ENCODE results near the gene PTPRN2. TPM values are rescaled to one million over a fixed set of nuclear protein-coding genes. Genes with fewer than 3 reads are reported as not detected.

PTPRN2 gene
- total and polyA plus RNA-seq, 2 of the 8 experiments (the other 6 are each of a cell fraction or from before 2014, with no cell fraction given), result 2.6 to 4.5 TPM

DNA sequence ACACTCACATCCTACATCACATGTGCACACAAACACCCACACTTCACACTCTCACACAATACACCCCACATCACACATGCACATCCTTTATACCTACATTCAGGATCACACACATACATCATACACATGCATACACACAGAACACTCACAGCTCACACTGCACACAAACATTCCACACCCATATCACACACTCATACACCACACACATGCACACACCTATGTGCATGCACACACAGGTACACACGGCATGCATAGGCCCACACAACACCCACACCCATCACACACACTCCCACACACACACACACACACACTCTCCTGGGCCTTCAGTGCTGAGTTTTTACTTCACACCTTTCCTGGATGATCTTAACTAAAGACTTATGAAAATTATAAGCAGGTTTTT lies 1030.4 kb downstream of the PTPRN2 start:
- Histone ChIP-seq H3K79me1 (ENCODE audit: low read depth, low read length) (peaks cover 2% of the 10 kb centered on the region; the same call in 1 of the 2 replicates), H3K4ac (replicated peaks; ENCODE audit: insufficient read length, low read depth, low read length) (no peak overlapping the region), H2BK20ac (ENCODE audit: low read length) (no peak overlapping the region), H4K8ac (ENCODE audit: extremely low read depth, insufficient read depth, low read length) (no peak overlapping the region; the same call in 1 of the 2 replicates), H3K9me3 (ENCODE audit: insufficient read depth in 2 of 2, low read depth in 1 of 2, low read length in 1 of 2) (no peaks in the 10 kb centered on the region; a peak in 1 of 4 replicates), H4K20me1 (replicated peaks in 1 of 2; ENCODE audit: control insufficient read depth in 1 of 2, insufficient read depth in 2 of 2, low read length in 2 of 2) (peaks cover 0 to 11% of the 10 kb centered on the region in 2 experiments), H3K23me2 (ENCODE audit: low read depth, low read length) (peaks cover 13% of the 10 kb centered on the region), H2BK15ac (ENCODE audit: low read length) (no peak overlapping the region; the same call in 1 of the 2 replicates), H4K5ac (ENCODE audit: insufficient read length, low read depth, low read length) (no peak overlapping the region), H3K27ac (ENCODE audit: low read depth, low read length) (no peak overlapping the region), H3K79me2 (ENCODE audit: control insufficient read depth in 1 of 2, insufficient read depth in 2 of 2, low read length in 2 of 2) (0 out of 4 replicates have a peak, but pooled peaks cover 0 to 3% of the 10 kb centered on the region in 2 experiments), H2BK5ac (ENCODE audit: low read depth, low read length) (no peak overlapping the region), H3K9ac (replicated peaks in 1 of 4; ENCODE audit: extremely low read depth in 1 of 4, low read depth in 3 of 4, low read length in 3 of 4) (peak overlapping the region in 1 of 4 experiments; percentile 21; a peak in 1 of 7 replicates), H3K36me3 (ENCODE audit: control insufficient read depth in 2 of 4, insufficient read depth in 4 of 4, low read length in 3 of 4) (no peaks in the 10 kb centered on the region; a peak in 1 of 8 replicates), H3K18ac (ENCODE audit: extremely low read depth, low read length) (no peak overlapping the region), H3K56ac (replicated peaks; ENCODE audit: insufficient read length, low read depth, low read length) (peak overlapping the region; percentile 46), H3K23ac (ENCODE audit: insufficient read length) (no peak overlapping the region), H2AK5ac (ENCODE audit: low read depth, low read length) (no peak overlapping the region), H3K14ac (ENCODE audit: insufficient read length) (peak overlapping the region; percentile 72), H3K4me2 (ENCODE audit: insufficient read depth in 1 of 2, low read depth in 2 of 2, low read length in 2 of 2) (no peak overlapping the region), H2BK120ac (replicated peaks; ENCODE audit: low read depth, low read length) (no peak overlapping the region), H3K4me1 (replicated peaks in 1 of 4; ENCODE audit: control insufficient read depth in 3 of 4, insufficient read depth in 4 of 4, low read length in 3 of 4) (no peaks in the 10 kb centered on the region), H4K91ac (replicated peaks; ENCODE audit: insufficient read length, low read length) (no peak overlapping the region), H3K4me3 (ENCODE audit: extremely low read depth in 1 of 4, insufficient read depth in 2 of 4, low read depth in 3 of 4, low read length in 4 of 4) (no peak overlapping the region), H3K27me3 (replicated peaks in 1 of 4; ENCODE audit: control insufficient read depth in 3 of 4, extremely low read depth in 1 of 4, insufficient read depth in 3 of 4, low read length in 3 of 4) (no peaks in the 10 kb centered on the region; a peak in 1 of 7 replicates), H2BK12ac (ENCODE audit: low read depth, low read length) (no peak overlapping the region), H2AFZ (ENCODE audit: low read length) (no peak overlapping the region)
- CTCF ChIA-PET (ENCODE audit: partially characterized antibody), result no interaction called here
- no peak for FAIRE-seq
- 78% methylated on average over 1 of the region's 1 CpG; no CpG with 5 or more reads in 1 of the 2 experiments for whole genome bisulfite sequencing, 2 experiments (ENCODE audit: extremely low coverage in 1 of 2, insufficient coverage in 1 of 2, insufficient read length in 1 of 2, insufficient replicate concordance in 2 of 2, low coverage in 1 of 2, low lambda C conversion rate in 2 of 2, missing lambda C conversion rate in 1 of 2)
- no peak for DNase-seq (ENCODE audit: low read depth in 1 of 2, low spot score in 2 of 2)
- POLR2A ChIA-PET (ENCODE audit: partially characterized antibody), result no interaction called here
- no peak for TF ChIP-seq HDAC6 (IDR thresholded peaks at IDR 0.05; ENCODE audit: low read depth, low read length)
- TF ChIP-seq SRF (IDR thresholded peaks at IDR 0.05; ENCODE audit: low read depth, low read length), result no peak
- no peak for TF ChIP-seq CTCF (IDR thresholded peaks at IDR 0.05; ENCODE audit: control extremely low read depth in 1 of 3, insufficient read depth in 1 of 3, low read depth in 1 of 3, low read length in 3 of 3)
- TF ChIP-seq RAD21 (IDR thresholded peaks at IDR 0.05 in 1 of 2, conservative IDR thresholded peaks at IDR 0.05 in 1 of 2; ENCODE audit: low read depth in 2 of 2, low read length in 2 of 2), result no peak
- TF ChIP-seq POLR2A (IDR thresholded peaks at IDR 0.05; ENCODE audit: control extremely low read depth in 1 of 2, low read depth in 2 of 2, low read length in 2 of 2), result no peak
- no peak for TF ChIP-seq SP2 (IDR thresholded peaks at IDR 0.05; ENCODE audit: low read length)
- TF ChIP-seq POLR2AphosphoS5 (IDR thresholded peaks at IDR 0.05; ENCODE audit: low read depth, low read length), result no peak
- no peak for TF ChIP-seq SUZ12 (IDR thresholded peaks at IDR 0.05; ENCODE audit: low read length)
- no peak for TF ChIP-seq SIN3A (conservative IDR thresholded peaks at IDR 0.05 in 1 of 2, IDR thresholded peaks at IDR 0.05 in 1 of 2; ENCODE audit: low read depth in 1 of 2, low read length in 2 of 2)
- no peak for TF ChIP-seq CBX8 (IDR thresholded peaks at IDR 0.05; ENCODE audit: borderline replicate concordance, low read depth, low read length)
- TF ChIP-seq JUND (IDR thresholded peaks at IDR 0.05; ENCODE audit: low read length), result no peak
- no peak for TF ChIP-seq BRCA1 (IDR thresholded peaks at IDR 0.05; ENCODE audit: low read depth, low read length)

All from H1 (cell line).